ENCODE results near the gene ATP8B1. TPM values are rescaled to one million over a fixed set of nuclear protein-coding genes. Genes with fewer than 3 reads are reported as not detected.
"Not testable (repeated sequence)": the region's sequence is repeated elsewhere in the genome, so short reads cannot be mapped to it uniquely, and the experiment has no call there.

Gene ATP8B1
- total and polyA plus RNA-seq, 10 donors = 1.0 to 22.0 (median 12.7) TPM

DNA sequence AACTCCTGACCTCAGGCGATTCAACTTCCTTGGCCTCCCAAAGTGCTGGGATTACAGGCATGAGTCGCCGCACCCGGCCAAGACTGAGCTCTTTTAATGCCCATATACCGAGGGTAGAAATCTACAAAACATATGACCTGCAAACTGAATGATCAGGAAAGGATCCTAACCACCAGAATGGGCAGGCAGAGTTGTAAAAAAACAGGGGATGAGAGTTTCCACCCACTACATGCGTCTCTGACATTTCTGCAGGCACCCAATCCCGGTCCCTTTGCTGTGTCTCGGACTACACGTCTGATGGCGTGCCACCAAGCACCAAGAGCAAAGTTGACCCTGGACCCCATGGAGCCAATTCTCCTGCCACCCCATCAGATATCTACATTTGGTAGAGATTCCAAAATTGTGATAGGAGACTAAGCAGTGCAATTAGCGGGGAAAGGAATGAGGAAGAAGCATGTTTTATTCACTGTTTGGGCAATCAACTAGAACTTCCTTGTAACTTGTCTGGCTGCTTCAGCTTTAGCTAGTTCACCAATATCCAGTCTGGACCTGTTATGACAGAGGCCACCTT lies 74.1 kb downstream of the ATP8B1 start:
- H3K27me3 ChIP-seq (replicated peaks in 1 of 7) = no peaks in the 10 kb centered on the region
- no peak overlapping the region for H3K4me3 ChIP-seq
- intact Hi-C loops (cut with DNase I; ENCODE audit: low total_unique reads) = no loop called here
- TF ChIP-seq, protein P1, sequence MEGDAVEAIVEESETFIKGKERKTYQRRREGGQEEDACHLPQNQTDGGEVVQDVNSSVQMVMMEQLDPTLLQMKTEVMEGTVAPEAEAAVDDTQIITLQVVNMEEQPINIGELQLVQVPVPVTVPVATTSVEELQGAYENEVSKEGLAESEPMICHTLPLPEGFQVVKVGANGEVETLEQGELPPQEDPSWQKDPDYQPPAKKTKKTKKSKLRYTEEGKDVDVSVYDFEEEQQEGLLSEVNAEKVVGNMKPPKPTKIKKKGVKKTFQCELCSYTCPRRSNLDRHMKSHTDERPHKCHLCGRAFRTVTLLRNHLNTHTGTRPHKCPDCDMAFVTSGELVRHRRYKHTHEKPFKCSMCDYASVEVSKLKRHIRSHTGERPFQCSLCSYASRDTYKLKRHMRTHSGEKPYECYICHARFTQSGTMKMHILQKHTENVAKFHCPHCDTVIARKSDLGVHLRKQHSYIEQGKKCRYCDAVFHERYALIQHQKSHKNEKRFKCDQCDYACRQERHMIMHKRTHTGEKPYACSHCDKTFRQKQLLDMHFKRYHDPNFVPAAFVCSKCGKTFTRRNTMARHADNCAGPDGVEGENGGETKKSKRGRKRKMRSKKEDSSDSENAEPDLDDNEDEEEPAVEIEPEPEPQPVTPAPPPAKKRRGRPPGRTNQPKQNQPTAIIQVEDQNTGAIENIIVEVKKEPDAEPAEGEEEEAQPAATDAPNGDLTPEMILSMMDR (IDR thresholded peaks at IDR 0.05 in 8 of 11, conservative IDR thresholded peaks at IDR 0.05 in 3 of 11) = no peak
- TF ChIP-seq POLR2AphosphoS5 (IDR thresholded peaks at IDR 0.05) = no peak
- TF ChIP-seq POLR2A (IDR thresholded peaks at IDR 0.05) = no peak
- no peaks in the 10 kb centered on the region for H3K36me3 ChIP-seq
- peaks cover 7 to 25% (median 15%) of the 10 kb centered on the region in 6 donors for H3K4me1 ChIP-seq
- H3K27ac ChIP-seq = no peak overlapping the region
- peaks cover 0 to 30% (median 20%) of the 10 kb centered on the region in 8 donors for H3K9me3 ChIP-seq
- no peak for DNase-seq
- 56 to 64% (median 57%) methylated on average over 11 of the region's 11 CpGs for WGBS, 5 donors

DNA sequence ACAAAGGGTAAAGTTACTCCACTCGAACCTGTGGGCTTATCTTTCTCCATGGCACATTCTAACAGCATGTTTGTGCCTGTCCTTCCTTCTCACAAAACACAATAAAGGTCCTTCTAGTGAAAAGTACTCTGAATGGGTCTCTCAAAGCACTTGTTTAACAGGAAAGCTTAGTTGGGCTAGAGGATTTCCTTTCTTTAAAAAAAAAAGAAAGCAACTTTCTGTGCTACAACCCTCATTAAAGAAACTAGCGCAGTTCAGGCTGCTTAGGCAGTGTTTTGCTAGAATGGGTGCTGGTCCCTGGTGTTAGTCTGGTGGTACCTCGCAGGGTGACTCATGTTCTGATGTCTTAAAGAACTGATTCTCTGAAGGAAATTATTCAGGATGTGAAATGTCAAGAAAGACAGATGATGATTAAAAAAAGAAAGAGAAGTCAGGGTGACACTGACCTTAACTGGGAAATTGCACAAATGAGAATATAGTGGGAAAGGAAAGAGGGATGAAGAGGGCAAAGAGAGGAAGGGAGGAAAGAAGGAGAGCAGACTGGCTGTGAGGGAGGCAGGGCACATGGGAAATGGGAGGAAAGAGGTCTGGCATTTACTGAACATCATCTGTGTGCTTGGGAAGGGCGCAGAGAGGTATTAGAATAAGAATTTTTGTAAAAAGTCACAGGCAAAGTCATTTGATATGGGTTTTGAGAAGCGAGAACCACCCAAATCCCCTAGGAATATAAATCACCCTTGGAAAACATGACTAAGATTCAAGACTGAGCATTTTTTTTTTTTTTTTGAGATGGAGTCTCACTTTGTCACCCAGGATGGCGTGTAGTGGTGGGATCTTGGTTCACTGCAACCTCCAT lies 74.9 kb downstream of the ATP8B1 start:
- Histone ChIP-seq H3K27ac (peak overlapping the region in 7 of 8 donors; percentile 43 to 64 (median 53)), H3K36me3 (no peaks in the 10 kb centered on the region), H3K4me1 (peaks cover 7 to 25% (median 15%) of the 10 kb centered on the region in 6 donors), H3K27me3 (replicated peaks in 1 of 7) (no peaks in the 10 kb centered on the region), H3K9me3 (peaks cover 0 to 30% (median 20%) of the 10 kb centered on the region in 8 donors), H3K4me3 (no peak overlapping the region)
- no peak for DNase-seq
- intact Hi-C loops (cut with DNase I; ENCODE audit: low total_unique reads) = no loop called here
- WGBS, 5 donors = 31 to 49% (median 44%) methylated on average over 6 of the region's 6 CpGs
- TF ChIP-seq POLR2A (IDR thresholded peaks at IDR 0.05) (no peak), POLR2AphosphoS5 (IDR thresholded peaks at IDR 0.05) (no peak)
- TF ChIP-seq, protein P1 (IDR thresholded peaks at IDR 0.05 in 8 of 11, conservative IDR thresholded peaks at IDR 0.05 in 3 of 11) = no peak

DNA sequence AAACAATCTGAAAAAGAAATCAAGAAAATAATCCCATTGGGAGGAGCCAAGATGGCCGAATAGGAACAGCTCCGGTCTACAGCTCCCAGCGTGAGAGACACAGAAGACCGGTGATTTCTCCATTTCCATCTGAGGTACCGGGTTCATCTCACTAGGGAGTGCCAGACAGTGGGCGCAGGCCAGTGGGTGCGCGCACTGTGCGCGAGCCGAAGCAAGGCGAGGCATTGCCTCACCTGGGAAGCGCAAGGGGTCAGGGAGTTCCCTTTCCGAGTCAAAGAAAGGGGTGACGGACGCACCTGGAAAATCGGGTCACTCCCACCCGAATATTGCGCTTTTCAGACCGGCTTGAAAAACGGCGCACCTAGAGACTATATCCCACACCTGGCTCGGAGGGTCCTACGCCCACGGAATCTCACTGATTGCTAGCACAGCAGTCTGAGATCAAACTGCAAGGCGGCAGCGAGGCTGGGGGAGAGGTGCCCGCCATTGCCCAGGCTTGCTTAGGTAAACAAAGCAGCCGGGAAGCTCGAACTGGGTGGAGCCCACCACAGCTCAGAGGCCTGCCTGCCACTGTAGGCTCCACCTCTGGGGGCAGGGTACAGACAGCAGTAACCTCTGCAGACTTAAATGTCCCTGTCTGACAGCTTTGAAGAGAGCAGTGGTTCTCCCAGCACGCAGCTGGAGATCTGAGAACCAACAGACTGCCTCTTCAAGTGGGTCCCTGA lies 83.7 kb downstream of the ATP8B1 start:
- H3K9me3 ChIP-seq = peaks cover 0 to 51% (median 27%) of the 10 kb centered on the region in 8 donors
- intact Hi-C loops (cut with DNase I; ENCODE audit: low total_unique reads); DNase-seq; H3K27ac ChIP-seq; H3K4me1 ChIP-seq; H3K36me3 ChIP-seq; H3K4me3 ChIP-seq; H3K27me3 ChIP-seq (replicated peaks in 1 of 7): not testable (repeated sequence)
- WGBS, 5 donors = 92 to 96% (median 94%) methylated on average over 25 to 31 of the region's 31 CpGs

DNA sequence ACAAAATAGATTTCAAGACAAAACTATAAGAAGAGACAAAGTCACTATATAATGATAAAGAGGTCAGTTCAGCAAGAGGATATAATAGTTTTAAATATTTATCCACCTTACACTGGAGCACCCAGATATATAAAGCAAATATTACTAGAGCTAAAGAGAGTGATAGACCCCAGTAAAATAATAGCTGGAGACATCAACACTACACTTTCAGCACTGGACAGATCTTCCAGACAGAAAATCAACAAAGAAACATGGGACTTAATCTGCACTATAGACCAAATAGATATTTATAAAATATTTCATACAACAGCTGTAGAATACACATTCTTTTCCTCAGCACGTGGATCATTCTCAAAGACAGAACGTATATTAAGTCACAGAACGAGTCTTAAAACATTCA lies 86.6 kb downstream of the ATP8B1 start:
- TF ChIP-seq, protein P1 (IDR thresholded peaks at IDR 0.05 in 8 of 11, conservative IDR thresholded peaks at IDR 0.05 in 3 of 11) = no peak
- TF ChIP-seq POLR2AphosphoS5 (IDR thresholded peaks at IDR 0.05) (no peak), POLR2A (IDR thresholded peaks at IDR 0.05) (no peak)

More for the DNA sequence above, 86.6 kb downstream of the ATP8B1 start:
- WGBS, 5 donors = 80 to 97% (median 95%) methylated on average over 3 of the region's 3 CpGs
- DNase-seq = no peak
- Histone ChIP-seq H3K4me3 (no peak overlapping the region), H3K27ac (no peak overlapping the region), H3K4me1 (peaks cover 0 to 12% (median 3%) of the 10 kb centered on the region in 6 donors), H3K9me3 (peaks cover 0 to 55% (median 27%) of the 10 kb centered on the region in 8 donors), H3K36me3 (no peaks in the 10 kb centered on the region), H3K27me3 (replicated peaks in 1 of 7) (no peaks in the 10 kb centered on the region)
- intact Hi-C loops (cut with DNase I; ENCODE audit: low total_unique reads) = no loop called here

Data from spleen (tissue), 11 donors.